H9 (cell line): ENCODE results near the gene PFKL. TPM values are rescaled to one million over a fixed set of nuclear protein-coding genes. Genes with fewer than 3 reads are reported as not detected.

Source experiments
- DNase-seq: peaks from one replicate; pipeline ENCODE4 v3.0.0-alpha.2; 2017
- H2AFZ ChIP-seq: one replicate; pipeline ENCODE4 v1.6.1; 2013; ENCODE audit warnings: mild to moderate bottlenecking, low read length, control low read depth, moderate library complexity
- H2AK5ac ChIP-seq: 2 replicates; pipeline ENCODE4 v1.6.1; 2013; ENCODE audit warnings: low read length, control low read depth, mixed read lengths; ENCODE audit not compliant: insufficient read length
- H2BK120ac ChIP-seq: one replicate; pipeline ENCODE4 v1.6.1; 2013; ENCODE audit warnings: low read depth, mild to moderate bottlenecking, low read length, control low read depth, inconsistent platforms; ENCODE audit not compliant: poor library complexity, severe bottlenecking
- H2BK12ac ChIP-seq: 2 replicates; pipeline ENCODE4 v1.6.1; 2013; ENCODE audit warnings: low read length, control low read depth, mixed read lengths, low read depth; ENCODE audit not compliant: insufficient read length
- H2BK15ac ChIP-seq: 2 replicates; pipeline ENCODE4 v1.6.1; 2013; ENCODE audit warnings: low read depth, low read length, control low read depth
- H2BK20ac ChIP-seq: one replicate; pipeline ENCODE4 v1.6.1; 2013; ENCODE audit warnings: low read depth, mild to moderate bottlenecking, low read length, control low read depth, inconsistent platforms; ENCODE audit not compliant: poor library complexity, severe bottlenecking
- H2BK5ac ChIP-seq: 2 replicates; pipeline ENCODE4 v1.6.1; 2013; ENCODE audit warnings: low read length, control low read depth, mixed read lengths; ENCODE audit not compliant: insufficient read length
- H3K14ac ChIP-seq: 2 replicates; pipeline ENCODE4 v1.6.1; 2013; ENCODE audit warnings: low read length, control low read depth; ENCODE audit not compliant: insufficient read depth
- H3K18ac ChIP-seq: 2 replicates; pipeline ENCODE4 v1.6.1; 2013; ENCODE audit warnings: low read depth, mild to moderate bottlenecking, mixed read lengths, low read length, control low read depth; ENCODE audit not compliant: insufficient read length
- H3K23ac ChIP-seq: 2 replicates; pipeline ENCODE4 v1.6.1; 2013; ENCODE audit warnings: low read length, control low read depth, mixed read lengths, low read depth; ENCODE audit not compliant: insufficient read length
- H3K23me2 ChIP-seq: 2 replicates; pipeline ENCODE4 v1.6.1; 2013; ENCODE audit warnings: low read depth, mild to moderate bottlenecking, mixed read lengths, low read length, control low read depth; ENCODE audit not compliant: insufficient read length, poor library complexity, severe bottlenecking
- H3K27ac ChIP-seq: 2 replicates; pipeline ENCODE4 v1.5.1; 2013; ENCODE audit warnings: low read length, control low read depth, mixed read lengths, low read depth; ENCODE audit not compliant: insufficient read length
- H3K27me3 ChIP-seq: 2 replicates; pipeline ENCODE4 v1.6.1; 2013; ENCODE audit warnings: low read length, control low read depth, inconsistent platforms; ENCODE audit not compliant: insufficient read depth
- H3K4ac ChIP-seq: 2 replicates; pipeline ENCODE4 v1.6.1; 2013; ENCODE audit warnings: low read depth, mild to moderate bottlenecking, control low read depth, inconsistent platforms, low read length, moderate library complexity
- H3K4me1 ChIP-seq: 2 replicates; pipeline ENCODE4 v1.6.1; 2013; ENCODE audit warnings: low read length, control low read depth, inconsistent platforms; ENCODE audit not compliant: insufficient read depth
- H3K4me2 ChIP-seq: 2 replicates; pipeline ENCODE4 v1.6.1; 2013; ENCODE audit warnings: low read length, control low read depth, mixed read lengths; ENCODE audit not compliant: insufficient read length, insufficient read depth
- H3K56ac ChIP-seq: 2 replicates; pipeline ENCODE4 v1.6.1; 2013; ENCODE audit warnings: low read depth, mild to moderate bottlenecking, mixed read lengths, low read length, control low read depth; ENCODE audit not compliant: insufficient read length
- H3K79me1 ChIP-seq: 2 replicates; pipeline ENCODE4 v1.6.1; 2013; ENCODE audit warnings: low read depth, mild to moderate bottlenecking, moderate library complexity, low read length, control low read depth, inconsistent platforms; ENCODE audit not compliant: insufficient read depth, poor library complexity, severe bottlenecking
- H3K79me2 ChIP-seq: 2 replicates; pipeline ENCODE4 v1.6.1; 2013; ENCODE audit warnings: low read length, control low read depth, inconsistent platforms; ENCODE audit not compliant: insufficient read depth
- H3K9ac ChIP-seq: 2 replicates; pipeline ENCODE4 v1.6.1; 2013; ENCODE audit warnings: low read length, control low read depth, mixed read lengths; ENCODE audit not compliant: insufficient read length; ENCODE audit errors: extremely low read depth
- H3K9me3 ChIP-seq: one replicate; pipeline ENCODE4 v1.6.1; 2013; ENCODE audit warnings: low read depth, low read length, inconsistent platforms; ENCODE audit not compliant: control insufficient read depth
- H3T11ph ChIP-seq: one replicate; pipeline ENCODE4 v1.6.1; 2013; ENCODE audit warnings: mild to moderate bottlenecking, low read length, control low read depth, inconsistent platforms
- H4K20me1 ChIP-seq: one replicate; pipeline ENCODE4 v1.6.1; 2013; ENCODE audit not compliant: control insufficient read depth, insufficient read length, insufficient read depth
- H4K5ac ChIP-seq: 2 replicates; pipeline ENCODE4 v1.6.1; 2013; ENCODE audit warnings: low read depth, mild to moderate bottlenecking, mixed read lengths, low read length, control low read depth; ENCODE audit not compliant: insufficient read length
- H4K8ac ChIP-seq: replicated peaks from 2 replicates; pipeline ENCODE4 v1.6.1; 2013; ENCODE audit warnings: low read length, control low read depth, mixed read lengths, low read depth; ENCODE audit not compliant: insufficient read length
- H4K91ac ChIP-seq: 2 replicates; pipeline ENCODE4 v1.6.1; 2013; ENCODE audit warnings: low read depth, mild to moderate bottlenecking, moderate library complexity, mixed read lengths, low read length, control low read depth; ENCODE audit not compliant: insufficient read length
- H3K27ac Mint-ChIP-seq, 3 experiments: 2 replicates in 2 of 3; 3 replicates in 1 of 3; pipeline ENCODE4 v1.8.0; 2020 to 2021; ENCODE audit warnings: mixed read lengths in 3 of 3, mild to moderate bottlenecking in 1 of 3, moderate library complexity in 1 of 3
- H3K27me3 Mint-ChIP-seq: 2 replicates; pipeline ENCODE4 v1.8.0; 2021; ENCODE audit warnings: low read depth, mild to moderate bottlenecking, moderate library complexity, mixed read lengths
- H3K36me3 Mint-ChIP-seq, 3 experiments: 2 replicates in 2 of 3; 3 replicates in 1 of 3; pipeline ENCODE4 v1.8.0; 2020 to 2021; ENCODE audit warnings: low read depth in 3 of 3, mixed read lengths in 3 of 3; ENCODE audit not compliant: insufficient read depth in 1 of 3
- H3K4me1 Mint-ChIP-seq, 2 experiments: 2 replicates each; pipeline ENCODE4 v1.8.0; 2020; ENCODE audit warnings: mixed read lengths in 2 of 2
- H3K4me3 Mint-ChIP-seq, 2 experiments: 2 replicates in 1 of 2; 3 replicates in 1 of 2; pipeline ENCODE4 v1.8.0; 2020 to 2021; ENCODE audit warnings: mild to moderate bottlenecking in 2 of 2, mixed read lengths in 2 of 2, moderate library complexity in 1 of 2
- H3K9me3 Mint-ChIP-seq, 2 experiments: 2 replicates in 1 of 2; 3 replicates in 1 of 2; pipeline ENCODE4 v1.8.0; 2020; ENCODE audit warnings: mild to moderate bottlenecking in 2 of 2, mixed read lengths in 2 of 2, moderate library complexity in 1 of 2
- whole genome bisulfite sequencing: extraction: QIAGEN DNeasy Blood & Tissue Kit; methylation state at CpG from one replicate; pipeline ENCODE4 v1.1.7; 2013; ENCODE audit warnings: missing lambda C conversion rate, low lambda C conversion rate, mixed read lengths; ENCODE audit not compliant: insufficient read length; ENCODE audit errors: extremely low coverage; 5-methylcytosine and 5-hydroxymethylcytosine counted together
- total RNA-seq: library from RNA; stranded (reverse); gene quantifications from 2 replicates; pipeline ENCODE4 v1.2.1, GENCODE V29; 2021
- TF ChIP-seq, protein P1 (sequence below): fragments of 200-600 bp; sonication (generic); conservative IDR thresholded peaks from 3 replicates; pipeline ENCODE4 v1.8.0; 2021; ENCODE audit warnings: antibody characterized with exemption, mild to moderate bottlenecking

PFKL gene
- total RNA-seq, 1 experiment from 2014 or later: 107 TPM

DNA sequence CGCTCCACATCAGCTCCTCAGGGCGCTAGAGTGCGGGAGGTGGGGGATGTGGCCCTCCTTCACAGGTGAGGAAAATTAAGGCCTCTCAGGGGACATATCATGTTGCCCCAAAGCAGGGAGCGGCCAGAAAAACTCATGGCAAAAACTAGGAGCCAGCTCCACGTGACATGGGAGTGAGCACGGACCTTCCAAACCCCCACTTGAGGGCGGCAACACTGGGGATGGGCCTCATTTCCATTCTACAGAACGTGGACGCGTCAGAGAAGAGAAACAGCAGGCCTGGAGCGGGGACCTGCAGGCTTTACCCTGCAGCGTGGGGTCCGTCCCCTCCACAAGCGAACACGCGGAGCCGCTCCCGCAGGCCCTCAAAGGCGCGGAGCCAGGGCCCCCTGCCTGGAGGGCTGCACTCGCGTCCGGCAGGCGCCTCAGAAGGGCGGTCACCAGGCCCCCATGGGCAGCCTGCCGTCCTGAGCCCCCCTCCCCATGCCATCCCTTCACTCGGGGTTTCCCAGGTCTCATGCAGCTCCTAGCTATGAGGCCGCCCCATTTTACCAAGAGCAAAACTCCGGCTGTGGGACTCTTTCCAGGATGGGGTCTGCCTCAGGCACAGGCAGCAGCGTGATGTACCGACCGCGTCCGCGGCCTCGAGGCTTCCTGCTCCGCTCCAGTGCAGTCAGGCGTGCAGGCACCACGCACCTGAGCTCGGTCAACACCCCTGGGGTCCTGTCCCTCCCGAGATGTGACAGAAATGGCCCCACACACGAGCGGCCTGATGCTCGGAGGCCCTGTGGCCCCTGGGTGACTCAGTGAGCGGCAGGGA lies 33.9 kb downstream of the PFKL start:
- Mint-ChIP-seq H3K4me3 (no peak overlapping the region), H3K4me1 (peaks cover 7 to 12% of the 10 kb centered on the region in 2 experiments)
- TF ChIP-seq, protein P1, sequence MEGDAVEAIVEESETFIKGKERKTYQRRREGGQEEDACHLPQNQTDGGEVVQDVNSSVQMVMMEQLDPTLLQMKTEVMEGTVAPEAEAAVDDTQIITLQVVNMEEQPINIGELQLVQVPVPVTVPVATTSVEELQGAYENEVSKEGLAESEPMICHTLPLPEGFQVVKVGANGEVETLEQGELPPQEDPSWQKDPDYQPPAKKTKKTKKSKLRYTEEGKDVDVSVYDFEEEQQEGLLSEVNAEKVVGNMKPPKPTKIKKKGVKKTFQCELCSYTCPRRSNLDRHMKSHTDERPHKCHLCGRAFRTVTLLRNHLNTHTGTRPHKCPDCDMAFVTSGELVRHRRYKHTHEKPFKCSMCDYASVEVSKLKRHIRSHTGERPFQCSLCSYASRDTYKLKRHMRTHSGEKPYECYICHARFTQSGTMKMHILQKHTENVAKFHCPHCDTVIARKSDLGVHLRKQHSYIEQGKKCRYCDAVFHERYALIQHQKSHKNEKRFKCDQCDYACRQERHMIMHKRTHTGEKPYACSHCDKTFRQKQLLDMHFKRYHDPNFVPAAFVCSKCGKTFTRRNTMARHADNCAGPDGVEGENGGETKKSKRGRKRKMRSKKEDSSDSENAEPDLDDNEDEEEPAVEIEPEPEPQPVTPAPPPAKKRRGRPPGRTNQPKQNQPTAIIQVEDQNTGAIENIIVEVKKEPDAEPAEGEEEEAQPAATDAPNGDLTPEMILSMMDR: no peak

More for the DNA sequence above, 33.9 kb downstream of the PFKL start:
- Histone ChIP-seq H3K14ac (no peak overlapping the region), H3K9me3 (no peaks in the 10 kb centered on the region), H3K4ac (no peak overlapping the region), H2AFZ (no peak overlapping the region), H3K79me1 (no peaks in the 10 kb centered on the region), H3K56ac (no peak overlapping the region), H3K79me2 (no peaks in the 10 kb centered on the region), H4K20me1 (no peaks in the 10 kb centered on the region), H2BK15ac (no peak overlapping the region), H3K27me3 (no peaks in the 10 kb centered on the region), H2AK5ac (no peak overlapping the region), H3K4me1 (no peaks in the 10 kb centered on the region), H2BK12ac (no peak overlapping the region), H3K9ac (no peak overlapping the region), H4K5ac (no peak overlapping the region), H2BK20ac (no peak overlapping the region), H3K27ac (no peak overlapping the region), H3K23ac (no peak overlapping the region), H3K4me2 (no peak overlapping the region), H2BK5ac (no peak overlapping the region), H3T11ph (no peak overlapping the region), H3K23me2 (no peaks in the 10 kb centered on the region), H4K8ac (no peak overlapping the region), H3K18ac (no peak overlapping the region), H4K91ac (no peak overlapping the region), H2BK120ac (no peak overlapping the region)
- H3K9me3 Mint-ChIP-seq: no peaks in the 10 kb centered on the region
- no CpG with 5 or more reads among the region's 45 CpGs for WGBS
- no peak for DNase-seq
- no peaks in the 10 kb centered on the region for H3K27me3 Mint-ChIP-seq
- peaks cover 0 to 8% (median 0%) of the 10 kb centered on the region in 3 experiments; a peak in 2 of 7 replicates for H3K36me3 Mint-ChIP-seq
- no peak overlapping the region for H3K27ac Mint-ChIP-seq
